Peyer's patch (tissue), 4 donors: ENCODE data around the gene GTPBP6. TPM values are rescaled to one million over a fixed set of nuclear protein-coding genes. Genes with fewer than 3 reads are reported as not detected.

Source experiments
- DNase-seq, 3 donors: peaks; one replicate each; pipeline ENCODE4 v3.0.0-alpha.2; 2017 to 2019
- H3K27ac ChIP-seq, 4 donors: fragments of 200-600 bp; sonication (generic); one replicate each; pipeline ENCODE4 v1.5.1; 2016 to 2019
- H3K27me3 ChIP-seq, 2 donors: fragments of 200-600 bp; sonication (generic); one replicate each; pipeline ENCODE4 v1.5.1; 2019
- H3K36me3 ChIP-seq, 3 donors: fragments of 200-600 bp; sonication (generic); one replicate each; pipeline ENCODE4 v1.5.1; 2016 to 2019
- H3K4me1 ChIP-seq, 4 donors: fragments of 200-600 bp; sonication (generic); one replicate each; pipeline ENCODE4 v1.5.1; 2016 to 2019
- H3K4me3 ChIP-seq, 4 donors: fragments of 200-600 bp; sonication (generic); 1 replicate in 3 of 4; 2 replicates in 1 of 4; pipeline ENCODE4 v1.5.1; 2016 to 2019; ENCODE audit warnings: mild to moderate bottlenecking in 1 of 4
- H3K9me3 ChIP-seq, 4 donors: fragments of 200-600 bp; sonication (generic); one replicate each; pipeline ENCODE4 v1.5.1; 2016 to 2019; ENCODE audit warnings: mild to moderate bottlenecking in 1 of 4
- POLR2A ChIP-seq, 2 donors: fragments of 450-650 bp; IDR thresholded peaks; one replicate each; pipeline ENCODE4 v1.5.1; 2017; ENCODE audit warnings: antibody characterized with exemption in 2 of 2, mild to moderate bottlenecking in 2 of 2, moderate library complexity in 2 of 2
- total RNA-seq, 4 donors: library from RNA; depleted of rRNA; stranded (reverse); fragments of >200 nt; gene quantifications; one replicate each; pipeline ENCODE4 v1.1.0, GENCODE V29; 2016
- TF ChIP-seq, protein P1 (sequence below), 6 experiments: fragments of 450-650 bp in 4 of 6; fragments of 200-600 bp in 2 of 6; sonication (generic) in 1 of 6; IDR thresholded peaks; one replicate each; pipeline ENCODE4 v1.5.1; 2017 to 2019; ENCODE audit warnings: antibody characterized with exemption in 6 of 6, mild to moderate bottlenecking in 3 of 6, moderate library complexity in 1 of 6

GTPBP6 gene
- total RNA-seq, 4 donors from 2014 or later = 17.9 to 38.5 (median 30.8) TPM

DNA sequence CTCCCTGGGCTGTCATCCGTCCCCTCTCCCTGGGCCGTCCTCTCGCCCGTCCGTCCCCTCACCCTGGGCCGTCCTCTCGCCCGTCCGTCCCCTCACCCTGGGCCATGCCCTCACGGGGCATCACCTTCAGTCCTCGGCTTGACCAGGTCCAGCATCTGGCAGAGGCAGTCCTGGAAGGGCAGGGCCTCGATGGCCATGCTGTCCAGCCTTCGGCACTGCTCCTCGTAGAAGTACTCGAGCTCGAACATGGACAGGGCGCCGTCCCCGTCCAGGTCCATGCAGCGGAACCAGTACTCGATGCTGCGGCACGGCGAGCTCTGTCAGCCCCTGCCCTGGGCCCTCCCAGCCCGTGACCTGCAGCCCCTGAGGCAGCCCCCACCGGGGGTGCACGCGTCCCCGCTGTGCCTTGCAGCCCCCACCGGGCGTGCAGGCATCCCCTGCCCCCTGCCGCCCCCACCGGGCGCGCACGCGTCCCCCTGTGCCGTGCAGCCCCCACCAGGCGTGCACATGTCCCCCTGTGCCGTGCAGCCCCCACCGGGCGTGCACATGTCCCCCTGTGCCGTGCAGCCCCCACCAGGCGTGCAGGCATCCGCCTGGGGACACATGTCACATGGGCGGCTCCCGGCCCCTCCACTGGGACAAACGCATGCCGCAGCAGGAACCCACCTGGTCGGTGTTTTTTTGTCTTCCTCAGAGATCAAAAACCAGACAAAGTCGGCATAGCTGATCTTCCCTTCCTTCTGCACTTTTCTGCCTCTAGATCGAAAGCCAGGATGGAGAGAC, 22.2 kb upstream of the GTPBP6 start:
- Histone ChIP-seq H3K4me3 (no peak overlapping the region), H3K27ac (no peak overlapping the region), H3K27me3 (no peaks in the 10 kb centered on the region), H3K9me3 (no peaks in the 10 kb centered on the region), H3K4me1 (no peaks in the 10 kb centered on the region), H3K36me3 (peaks cover 0 to 10% (median 0%) of the 10 kb centered on the region in 3 donors)
- DNase-seq = no peak
- TF ChIP-seq POLR2A (IDR thresholded peaks at IDR 0.05) = no peak
- TF ChIP-seq, protein P1, sequence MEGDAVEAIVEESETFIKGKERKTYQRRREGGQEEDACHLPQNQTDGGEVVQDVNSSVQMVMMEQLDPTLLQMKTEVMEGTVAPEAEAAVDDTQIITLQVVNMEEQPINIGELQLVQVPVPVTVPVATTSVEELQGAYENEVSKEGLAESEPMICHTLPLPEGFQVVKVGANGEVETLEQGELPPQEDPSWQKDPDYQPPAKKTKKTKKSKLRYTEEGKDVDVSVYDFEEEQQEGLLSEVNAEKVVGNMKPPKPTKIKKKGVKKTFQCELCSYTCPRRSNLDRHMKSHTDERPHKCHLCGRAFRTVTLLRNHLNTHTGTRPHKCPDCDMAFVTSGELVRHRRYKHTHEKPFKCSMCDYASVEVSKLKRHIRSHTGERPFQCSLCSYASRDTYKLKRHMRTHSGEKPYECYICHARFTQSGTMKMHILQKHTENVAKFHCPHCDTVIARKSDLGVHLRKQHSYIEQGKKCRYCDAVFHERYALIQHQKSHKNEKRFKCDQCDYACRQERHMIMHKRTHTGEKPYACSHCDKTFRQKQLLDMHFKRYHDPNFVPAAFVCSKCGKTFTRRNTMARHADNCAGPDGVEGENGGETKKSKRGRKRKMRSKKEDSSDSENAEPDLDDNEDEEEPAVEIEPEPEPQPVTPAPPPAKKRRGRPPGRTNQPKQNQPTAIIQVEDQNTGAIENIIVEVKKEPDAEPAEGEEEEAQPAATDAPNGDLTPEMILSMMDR (IDR thresholded peaks at IDR 0.05) = no peak

GRCh38 chrX:340121-340520, 21.5 kb upstream of the GTPBP6 start:
- Histone ChIP-seq H3K27me3 (no peaks in the 10 kb centered on the region), H3K36me3 (peaks cover 0 to 7% (median 0%) of the 10 kb centered on the region in 3 donors), H3K27ac (no peak overlapping the region), H3K4me1 (no peaks in the 10 kb centered on the region), H3K9me3 (no peaks in the 10 kb centered on the region), H3K4me3 (no peak overlapping the region)
- no peak for TF ChIP-seq POLR2A (IDR thresholded peaks at IDR 0.05)
- TF ChIP-seq, protein P1 (IDR thresholded peaks at IDR 0.05) = no peak
- DNase-seq = no peak

DNA sequence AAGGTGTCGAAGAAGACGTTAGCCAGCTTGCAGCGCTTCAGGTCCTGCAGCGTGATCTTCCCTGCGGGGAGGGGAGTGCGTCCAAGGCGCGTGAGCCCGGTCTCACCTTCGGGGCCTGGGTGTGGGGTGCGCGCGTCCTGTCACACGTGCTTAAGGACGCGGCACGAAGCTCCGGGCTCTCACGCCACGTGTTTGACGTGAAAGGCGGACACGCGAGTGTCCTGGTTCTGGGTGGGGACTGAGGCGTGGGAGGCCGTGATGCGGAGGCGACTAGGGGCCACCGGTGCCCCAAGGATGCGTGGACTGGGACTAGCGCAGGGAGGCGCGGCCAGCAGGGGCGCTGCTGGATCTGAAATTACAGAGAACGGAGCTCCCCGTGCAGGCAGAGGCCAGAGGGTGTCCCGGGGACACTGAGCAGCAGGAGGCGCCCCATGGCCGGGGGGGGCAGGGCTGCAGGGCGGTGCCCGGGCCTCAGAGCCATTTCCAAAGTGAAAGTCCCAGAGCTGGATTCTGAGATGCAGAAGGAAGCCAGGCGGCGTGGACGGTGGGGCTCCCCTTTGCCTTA, 20.3 kb upstream of the GTPBP6 start:
- TF ChIP-seq, protein P1 (IDR thresholded peaks at IDR 0.05) = no peak
- no peak for TF ChIP-seq POLR2A (IDR thresholded peaks at IDR 0.05)
- no peak overlapping the region for H3K27ac ChIP-seq
- no peak overlapping the region for H3K4me3 ChIP-seq
- H3K4me1 ChIP-seq = no peaks in the 10 kb centered on the region
- no peaks in the 10 kb centered on the region for H3K9me3 ChIP-seq
- DNase-seq = no peak
- no peaks in the 10 kb centered on the region for H3K27me3 ChIP-seq
- H3K36me3 ChIP-seq = peaks cover 0 to 3% (median 0%) of the 10 kb centered on the region in 3 donors

DNA sequence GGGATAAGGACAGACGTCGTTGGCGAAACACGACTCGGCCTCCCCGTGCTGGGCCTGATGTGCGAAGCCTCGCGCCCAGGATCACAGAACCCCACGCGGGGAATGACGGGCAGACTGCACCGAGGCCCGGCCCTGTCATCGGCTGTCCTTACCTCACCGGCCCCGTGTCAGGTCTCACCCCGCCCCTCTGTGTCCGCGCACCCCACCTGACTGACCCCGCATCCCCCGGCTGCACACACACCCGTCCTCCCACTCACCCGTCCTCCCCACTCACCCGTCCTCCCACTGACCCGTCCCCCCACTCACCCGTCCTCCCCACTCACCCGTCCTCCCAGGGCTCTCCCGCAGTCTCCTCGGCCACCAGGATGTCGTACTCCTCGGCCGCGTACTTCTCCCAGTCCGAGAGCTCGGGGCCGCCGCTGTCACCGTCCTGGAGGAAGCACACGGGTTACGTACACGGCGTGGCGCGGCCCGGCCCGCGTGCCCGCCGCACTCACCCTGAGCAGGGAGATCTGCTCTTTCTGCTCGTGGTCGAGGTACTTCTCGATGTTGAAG, 19.8 kb upstream of the GTPBP6 start:
- no peak overlapping the region for H3K27ac ChIP-seq
- peaks cover 0 to 3% (median 2%) of the 10 kb centered on the region in 3 donors for H3K36me3 ChIP-seq
- TF ChIP-seq POLR2A (IDR thresholded peaks at IDR 0.05) = no peak
- TF ChIP-seq, protein P1 (IDR thresholded peaks at IDR 0.05) = no peak
- no peaks in the 10 kb centered on the region for H3K9me3 ChIP-seq
- no peaks in the 10 kb centered on the region for H3K27me3 ChIP-seq
- H3K4me1 ChIP-seq = no peaks in the 10 kb centered on the region
- no peak overlapping the region for H3K4me3 ChIP-seq
- DNase-seq = no peak

GRCh38 chrX:337331-337831, 18.8 kb upstream of the GTPBP6 start:
- no peaks in the 10 kb centered on the region for H3K9me3 ChIP-seq
- H3K36me3 ChIP-seq = peaks cover 0 to 3% (median 3%) of the 10 kb centered on the region in 3 donors
- no peak overlapping the region for H3K27ac ChIP-seq
- no peak for DNase-seq
- H3K4me1 ChIP-seq = no peaks in the 10 kb centered on the region
- H3K4me3 ChIP-seq = no peak overlapping the region
- H3K27me3 ChIP-seq = no peaks in the 10 kb centered on the region
- TF ChIP-seq, protein P1 (IDR thresholded peaks at IDR 0.05) = no peak
- TF ChIP-seq POLR2A (IDR thresholded peaks at IDR 0.05) = no peak
